ENCODE results near the gene PRKAG2. TPM values are rescaled to one million over a fixed set of nuclear protein-coding genes. Genes with fewer than 3 reads are reported as not detected.

PRKAG2 gene
- total and polyA plus RNA-seq, 5 experiments from 2014 or later = 29.5 to 63.5 (median 34.1) TPM

DNA sequence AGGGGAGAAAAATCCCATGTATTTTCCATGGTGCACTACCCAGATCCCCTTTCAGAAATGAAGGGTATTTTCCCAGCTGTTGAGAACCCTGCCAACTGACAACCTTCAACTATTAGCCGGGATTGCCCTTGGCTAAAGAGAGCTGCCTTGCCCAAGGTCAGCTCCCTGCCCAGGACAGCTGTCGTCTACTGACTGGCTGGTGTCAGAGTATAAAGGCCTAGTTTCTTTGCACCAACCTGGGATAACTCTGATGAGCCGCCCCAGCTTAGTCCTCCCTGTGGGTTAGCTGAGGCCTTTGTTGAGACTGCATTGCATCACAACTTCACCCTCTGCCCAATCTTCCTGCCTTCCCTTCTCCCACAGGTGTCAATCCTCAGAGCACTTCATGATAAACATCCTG is 210.0 kb downstream of the PRKAG2 start:
- H3K27ac Mint-ChIP-seq = peak overlapping the region in 1 of 10 donors; percentile 78
- H3K9me3 Mint-ChIP-seq = peaks cover 0 to 20% (median 1%) of the 10 kb centered on the region in 9 donors
- H3K4me3 Mint-ChIP-seq = no peak overlapping the region
- H3K27me3 Mint-ChIP-seq = no peaks in the 10 kb centered on the region
- ATAC-seq (no peak), DNase-seq (no peak)
- POLR2A ChIA-PET = no interaction called here
- H3K36me3 Mint-ChIP-seq = peaks cover 27 to 45% (median 32%) of the 10 kb centered on the region in 3 donors
- H3K4me1 Mint-ChIP-seq = peaks cover 6 to 17% (median 9%) of the 10 kb centered on the region in 4 donors

DNA sequence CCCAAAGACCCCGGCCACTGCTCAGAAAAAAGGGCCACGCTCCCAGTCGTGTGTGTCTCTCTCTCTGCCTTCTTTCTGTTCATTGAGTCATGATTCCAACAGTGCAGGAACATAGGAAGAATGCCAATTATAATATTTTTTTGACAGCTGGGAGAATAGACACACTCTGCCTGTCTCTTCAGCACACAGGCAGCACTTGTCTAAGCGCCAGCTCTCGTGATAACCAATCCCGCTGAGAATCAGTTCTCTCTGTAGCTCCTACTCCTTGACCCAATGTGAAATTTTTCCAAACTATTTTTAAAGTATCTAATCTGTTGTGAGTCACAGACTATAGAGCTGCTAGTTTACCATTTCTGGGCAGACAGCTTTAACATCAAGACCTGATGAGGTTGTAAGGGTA is 211.5 kb downstream of the PRKAG2 start:
- Mint-ChIP-seq H3K27ac (no peak overlapping the region), H3K27me3 (no peaks in the 10 kb centered on the region), H3K4me1 (peaks cover 5 to 15% (median 9%) of the 10 kb centered on the region in 4 donors), H3K4me3 (no peak overlapping the region), H3K36me3 (peaks cover 27 to 36% (median 28%) of the 10 kb centered on the region in 3 donors), H3K9me3 (peaks cover 0 to 17% (median 1%) of the 10 kb centered on the region in 9 donors)
- DNase-seq (no peak), ATAC-seq (no peak)
- POLR2A ChIA-PET = interaction anchor here (0.7 kb wide), 1 partner anchor 77 kb away, joined by 4 read pairs; no protein-coding TSS in a partner anchor

DNA sequence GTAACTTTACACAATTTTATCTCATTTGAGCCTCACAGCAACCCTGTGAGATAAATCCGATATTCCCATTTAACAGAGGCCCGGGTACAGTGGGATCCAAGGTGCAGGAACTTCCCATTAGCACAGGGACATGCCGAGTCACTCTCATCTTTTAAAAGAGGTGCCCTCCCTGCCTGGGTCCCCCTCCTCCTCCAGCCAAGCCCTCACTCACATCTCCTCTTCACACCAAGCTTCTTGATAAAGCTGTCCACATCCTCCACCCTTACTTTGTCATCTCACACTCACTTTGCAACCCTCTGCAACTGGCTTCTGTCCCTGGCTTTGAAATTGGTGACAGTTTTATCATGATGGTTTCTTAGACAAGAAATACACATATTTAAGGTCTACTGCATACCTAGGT is 212.6 kb downstream of the PRKAG2 start:
- Mint-ChIP-seq H3K27me3 (no peaks in the 10 kb centered on the region), H3K9me3 (peaks cover 0 to 10% (median 0%) of the 10 kb centered on the region in 9 donors), H3K4me1 (peaks cover 0 to 11% (median 6%) of the 10 kb centered on the region in 4 donors), H3K27ac (peak overlapping the region in 2 of 10 donors; percentile 50), H3K4me3 (no peak overlapping the region), H3K36me3 (peaks cover 23 to 29% (median 25%) of the 10 kb centered on the region in 3 donors)
- POLR2A ChIA-PET = no interaction called here
- ATAC-seq (no peak), DNase-seq (no peak)

DNA sequence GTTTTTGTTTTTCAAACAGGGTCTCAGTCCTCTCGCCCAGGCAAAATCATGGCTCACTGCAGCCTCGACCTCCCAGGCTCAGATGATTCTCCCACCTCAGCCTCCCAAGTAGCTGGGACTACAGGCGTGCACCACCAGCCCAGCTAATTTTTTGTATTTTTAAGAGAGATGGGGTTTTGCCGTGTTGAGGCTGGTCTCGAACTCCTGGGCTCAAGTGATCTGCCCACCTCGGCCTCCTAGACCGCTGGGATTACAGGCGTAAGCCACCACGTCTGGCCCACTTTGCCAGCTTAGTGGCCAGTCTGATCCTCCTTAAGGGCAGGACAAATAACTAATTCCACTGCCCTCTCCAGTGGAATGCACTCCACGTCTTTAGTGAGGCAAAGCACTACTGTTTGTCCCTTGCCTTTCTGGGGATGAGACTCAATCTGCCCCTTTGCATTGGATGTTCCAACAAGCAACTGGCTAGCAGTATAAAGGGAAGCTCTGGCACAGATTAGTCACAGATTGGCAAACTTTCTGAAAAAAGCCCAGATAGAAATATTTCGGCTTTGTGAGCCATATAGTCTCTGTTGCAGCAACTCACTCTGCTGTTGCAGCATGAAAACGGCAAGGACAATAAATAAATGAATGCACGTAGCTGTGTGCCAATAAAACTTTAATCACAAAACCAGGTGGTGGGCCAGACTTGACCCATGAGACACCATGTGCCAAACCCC is 213.4 kb downstream of the PRKAG2 start:
- Mint-ChIP-seq H3K27ac (peak overlapping the region in 1 of 10 donors; percentile 37), H3K36me3 (peaks cover 16 to 22% (median 18%) of the 10 kb centered on the region in 3 donors), H3K4me3 (no peak overlapping the region), H3K9me3 (peaks cover 0 to 10% (median 0%) of the 10 kb centered on the region in 9 donors), H3K27me3 (no peaks in the 10 kb centered on the region), H3K4me1 (peaks cover 0 to 11% (median 5%) of the 10 kb centered on the region in 4 donors)
- no peak for ATAC-seq
- no peak for DNase-seq
- POLR2A ChIA-PET = no interaction called here

DNA sequence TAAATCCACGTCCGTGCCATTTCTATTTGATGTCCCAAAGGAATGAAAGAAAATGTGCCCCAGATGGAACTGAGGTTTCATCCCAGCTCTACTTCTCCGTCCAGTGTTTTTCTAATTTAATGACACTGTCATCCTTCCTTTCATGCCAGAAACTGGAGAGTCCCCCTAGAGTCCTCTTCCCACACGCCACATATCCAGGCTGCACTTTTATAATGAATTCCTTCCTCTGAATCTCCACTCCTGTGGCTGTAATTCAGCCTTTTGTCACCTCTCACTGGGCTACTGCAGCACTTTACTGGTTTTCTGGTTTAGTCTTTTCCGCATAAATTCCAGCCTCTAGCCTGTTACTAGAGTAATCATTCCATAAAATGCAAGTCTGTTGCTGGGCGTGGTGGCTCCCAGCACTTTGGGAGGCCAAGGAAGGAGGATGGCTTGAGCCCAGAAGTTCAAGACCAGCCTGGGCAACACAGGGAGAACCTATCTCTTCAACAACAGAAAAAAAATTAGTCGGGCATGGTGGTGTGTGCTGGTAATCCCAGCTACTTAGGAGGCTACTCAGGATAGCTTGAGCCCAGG is 214.6 kb downstream of the PRKAG2 start:
- POLR2A ChIA-PET = no interaction called here
- no peaks in the 10 kb centered on the region for H3K27me3 Mint-ChIP-seq
- no peak overlapping the region for H3K4me3 Mint-ChIP-seq
- peaks cover 0 to 6% (median 4%) of the 10 kb centered on the region in 4 donors for H3K4me1 Mint-ChIP-seq
- DNase-seq = no peak
- peaks cover 0 to 5% (median 0%) of the 10 kb centered on the region in 9 donors for H3K9me3 Mint-ChIP-seq
- H3K36me3 Mint-ChIP-seq = peaks cover 5 to 12% (median 7%) of the 10 kb centered on the region in 3 donors
- peak overlapping the region in 1 of 10 donors; percentile 16 for H3K27ac Mint-ChIP-seq
- no peak for ATAC-seq

DNA sequence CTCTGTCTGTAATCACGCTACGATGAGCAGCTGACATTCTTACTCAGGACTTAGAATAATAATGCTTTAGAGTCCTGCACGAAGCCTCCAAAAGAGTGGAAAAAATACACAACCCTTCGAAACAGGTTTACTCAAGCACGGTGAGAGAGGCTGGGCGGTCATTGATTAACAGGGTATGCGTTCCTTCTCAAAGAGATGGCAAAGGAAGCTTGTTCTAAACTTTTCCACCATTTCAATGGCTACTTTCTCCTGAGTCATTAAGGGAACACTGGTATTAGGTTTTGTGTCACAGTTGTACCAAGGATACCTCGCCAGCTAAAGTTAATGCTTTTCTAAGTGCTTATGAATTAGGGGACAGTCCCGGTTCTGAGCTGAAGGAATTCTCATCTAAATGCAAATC is 215.3 kb downstream of the PRKAG2 start:
- DNase-seq (no peak), ATAC-seq (no peak)
- Mint-ChIP-seq H3K4me1 (peaks cover 0 to 4% (median 2%) of the 10 kb centered on the region in 4 donors), H3K27ac (no peak overlapping the region), H3K4me3 (no peak overlapping the region), H3K9me3 (no peaks in the 10 kb centered on the region), H3K27me3 (no peaks in the 10 kb centered on the region), H3K36me3 (peaks cover 0 to 8% (median 0%) of the 10 kb centered on the region in 3 donors)
- POLR2A ChIA-PET = no interaction called here

DNA sequence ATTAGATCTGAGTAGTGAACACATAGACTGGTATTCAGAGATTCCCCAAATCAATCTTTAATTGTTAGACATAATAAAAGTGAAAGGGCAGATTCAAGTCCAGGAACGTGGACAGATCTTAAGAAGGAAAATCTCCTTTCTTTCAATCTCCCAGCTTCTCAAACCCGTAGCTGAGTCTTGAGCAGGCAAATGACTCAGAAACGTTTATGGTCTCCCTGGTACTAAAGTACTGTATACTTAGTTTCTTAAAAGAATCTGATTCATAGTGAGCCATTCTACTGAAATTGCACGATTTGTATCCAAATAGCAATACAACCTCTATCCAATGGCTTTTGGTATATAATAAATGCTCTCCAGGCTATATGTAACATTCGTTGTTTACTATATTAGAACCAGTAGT is 216.8 kb downstream of the PRKAG2 start:
- Mint-ChIP-seq H3K4me1 (peaks cover 0 to 4% (median 2%) of the 10 kb centered on the region in 4 donors), H3K27ac (no peak overlapping the region), H3K4me3 (no peak overlapping the region), H3K36me3 (peaks cover 0 to 10% (median 1%) of the 10 kb centered on the region in 3 donors), H3K9me3 (no peaks in the 10 kb centered on the region), H3K27me3 (no peaks in the 10 kb centered on the region)
- no peak for ATAC-seq
- POLR2A ChIA-PET = no interaction called here
- no peak for DNase-seq

DNA sequence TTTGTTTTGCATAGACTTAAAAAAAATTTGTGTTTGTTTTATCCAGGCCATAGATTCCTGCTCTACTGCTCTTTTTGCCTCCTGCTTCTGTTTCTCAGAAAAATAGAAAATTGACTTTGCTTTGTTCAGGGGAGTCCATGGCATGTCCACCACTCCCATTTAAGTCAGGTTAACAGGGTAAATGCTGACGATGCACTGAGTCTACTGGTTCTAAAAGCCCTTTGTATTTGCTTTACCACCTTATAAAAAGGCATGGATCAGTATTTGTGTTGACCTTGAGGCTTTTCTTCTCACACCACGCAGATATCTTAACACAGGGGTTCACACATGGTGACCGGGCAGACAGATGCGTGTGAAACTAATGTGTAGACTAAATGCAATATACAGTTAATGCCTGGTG is 217.7 kb downstream of the PRKAG2 start:
- Mint-ChIP-seq H3K27me3 (no peaks in the 10 kb centered on the region), H3K4me3 (no peak overlapping the region), H3K36me3 (peaks cover 0 to 10% (median 4%) of the 10 kb centered on the region in 3 donors), H3K27ac (no peak overlapping the region), H3K4me1 (peaks cover 0 to under 1% (median under 1%) of the 10 kb centered on the region in 4 donors), H3K9me3 (no peaks in the 10 kb centered on the region)
- no peak for DNase-seq
- POLR2A ChIA-PET = no interaction called here
- no peak for ATAC-seq

DNA sequence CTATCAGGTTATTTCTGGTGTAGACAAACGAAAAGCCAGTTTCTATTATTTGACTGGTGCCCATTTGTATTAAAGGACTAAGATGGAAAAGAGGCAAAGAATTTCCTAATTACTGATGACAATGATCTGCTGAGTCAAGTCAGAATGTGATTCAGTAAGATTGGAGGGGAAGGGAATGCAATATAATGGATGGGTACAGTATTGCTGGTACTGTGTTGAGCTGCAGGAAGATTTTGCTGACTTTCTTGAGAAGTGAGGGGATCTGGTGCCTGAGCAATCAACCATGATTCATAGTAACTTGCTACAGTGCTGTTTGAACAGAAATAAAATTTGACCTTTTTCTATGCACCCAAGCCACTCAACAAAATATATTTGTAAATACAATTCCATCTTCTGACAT is 218.1 kb downstream of the PRKAG2 start:
- no peak overlapping the region for H3K27ac Mint-ChIP-seq

DNA sequence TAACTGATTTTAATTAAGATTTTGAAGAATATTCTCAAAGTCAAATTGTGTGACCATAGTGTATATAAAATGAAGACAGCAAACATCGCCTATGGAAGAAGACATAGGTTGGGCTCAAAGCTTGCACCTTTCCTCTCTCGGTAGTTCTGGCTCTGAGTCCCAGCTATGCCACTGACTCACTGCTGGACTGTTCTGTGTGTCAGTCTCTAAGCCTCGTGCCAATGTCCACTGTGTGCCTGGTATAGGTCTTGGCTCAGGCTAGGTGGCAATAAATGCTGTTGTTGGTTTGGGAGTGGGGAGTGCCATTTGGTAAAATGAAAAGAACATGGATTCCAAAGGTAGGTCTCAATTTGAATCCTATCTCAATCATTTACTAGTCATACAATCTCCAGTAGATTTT is 219.7 kb downstream of the PRKAG2 start:
- no peak overlapping the region for H3K4me3 Mint-ChIP-seq
- DNase-seq = no peak
- H3K36me3 Mint-ChIP-seq = peaks cover 0 to 7% (median 4%) of the 10 kb centered on the region in 3 donors
- H3K27me3 Mint-ChIP-seq = no peaks in the 10 kb centered on the region
- POLR2A ChIA-PET = no interaction called here
- no peak for ATAC-seq
- no peaks in the 10 kb centered on the region for H3K4me1 Mint-ChIP-seq
- H3K9me3 Mint-ChIP-seq = no peaks in the 10 kb centered on the region
- H3K27ac Mint-ChIP-seq = peak overlapping the region in 1 of 10 donors; percentile 57

More for the DNA sequence above, 218.1 kb downstream of the PRKAG2 start:
- no peaks in the 10 kb centered on the region for H3K4me1 Mint-ChIP-seq
- peaks cover 0 to 10% (median 4%) of the 10 kb centered on the region in 3 donors for H3K36me3 Mint-ChIP-seq
- no peak overlapping the region for H3K4me3 Mint-ChIP-seq
- DNase-seq (no peak), ATAC-seq (no peak)
- no peaks in the 10 kb centered on the region for H3K27me3 Mint-ChIP-seq
- POLR2A ChIA-PET = no interaction called here
- no peaks in the 10 kb centered on the region for H3K9me3 Mint-ChIP-seq

DNA sequence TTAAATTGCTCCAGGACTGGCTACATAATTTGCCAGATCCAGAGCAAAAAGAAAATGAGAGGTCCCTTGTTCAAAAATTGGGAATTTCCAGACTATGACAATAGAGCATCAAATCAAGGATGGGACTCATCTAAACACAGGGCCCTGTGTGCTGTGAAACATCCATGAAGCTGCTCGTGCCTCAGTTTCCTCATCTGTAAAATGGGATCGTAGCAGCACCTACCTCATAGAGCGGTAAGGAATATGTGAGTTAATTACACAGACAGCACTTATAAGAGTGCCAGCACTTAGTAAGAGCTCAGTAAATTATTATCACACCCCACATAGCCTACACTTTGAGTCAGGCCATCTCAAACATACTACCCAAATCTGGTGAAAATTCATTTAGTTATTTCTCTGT is 221.4 kb downstream of the PRKAG2 start:
- no peaks in the 10 kb centered on the region for H3K27me3 Mint-ChIP-seq
- H3K4me3 Mint-ChIP-seq = no peak overlapping the region

DNA sequence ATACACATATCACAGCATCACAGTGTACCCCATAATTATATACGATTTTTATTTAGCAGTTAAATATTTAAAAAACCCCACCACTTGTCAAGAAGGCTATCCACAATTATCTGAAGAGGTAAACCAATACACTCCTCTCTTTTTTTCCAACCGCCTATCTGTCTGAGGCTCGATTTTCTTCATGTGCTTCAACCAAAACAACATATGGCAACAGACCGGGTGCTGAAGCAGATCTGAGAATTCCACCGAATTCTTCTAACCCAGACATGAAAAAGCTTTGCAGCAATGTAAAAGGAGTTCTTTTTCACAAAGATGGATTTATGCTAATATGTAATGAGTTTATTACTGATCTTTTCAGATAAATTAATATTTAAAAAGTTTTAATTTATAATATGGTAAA is 224.8 kb downstream of the PRKAG2 start:
- peaks cover 0 to 8% (median 0%) of the 10 kb centered on the region in 4 donors for H3K4me1 Mint-ChIP-seq
- no peaks in the 10 kb centered on the region for H3K27me3 Mint-ChIP-seq
- peaks cover 6 to 15% (median 8%) of the 10 kb centered on the region in 3 donors for H3K36me3 Mint-ChIP-seq
- POLR2A ChIA-PET = no interaction called here
- DNase-seq = no peak
- no peaks in the 10 kb centered on the region for H3K9me3 Mint-ChIP-seq
- ATAC-seq = no peak
- H3K4me3 Mint-ChIP-seq = no peak overlapping the region
- no peak overlapping the region for H3K27ac Mint-ChIP-seq

More for the DNA sequence above, 221.4 kb downstream of the PRKAG2 start:
- Mint-ChIP-seq H3K4me1 (peaks cover 0 to 2% (median 0%) of the 10 kb centered on the region in 4 donors), H3K9me3 (no peaks in the 10 kb centered on the region), H3K36me3 (peaks cover 0 to 6% (median 4%) of the 10 kb centered on the region in 3 donors), H3K27ac (peak overlapping the region in 1 of 10 donors; percentile 18)
- no peak for ATAC-seq
- DNase-seq = no peak
- POLR2A ChIA-PET = no interaction called here

DNA sequence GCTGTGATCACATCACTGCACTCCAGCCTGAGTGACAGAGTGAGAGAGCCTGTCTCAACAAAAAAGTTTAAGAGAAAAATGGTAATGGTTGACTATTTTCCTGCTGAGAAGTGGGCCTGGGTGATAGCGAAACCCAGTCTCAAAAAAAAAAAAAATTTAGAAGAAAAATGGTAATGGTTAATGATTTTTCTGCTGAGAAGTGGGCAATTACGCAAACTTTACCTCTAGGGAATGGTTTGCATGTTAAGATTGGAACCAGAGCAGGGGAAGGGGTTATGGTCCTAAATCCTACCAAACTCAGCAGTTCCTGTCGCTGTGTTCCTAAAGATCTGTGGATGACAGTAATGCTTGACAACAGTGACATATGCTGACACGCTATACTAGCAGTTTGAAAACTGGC is 226.8 kb downstream of the PRKAG2 start:
- ATAC-seq (no peak), DNase-seq (no peak)
- Mint-ChIP-seq H3K36me3 (peaks cover 13 to 17% (median 16%) of the 10 kb centered on the region in 3 donors), H3K27me3 (no peaks in the 10 kb centered on the region), H3K27ac (no peak overlapping the region), H3K9me3 (no peaks in the 10 kb centered on the region), H3K4me1 (peaks cover 0 to 8% (median 0%) of the 10 kb centered on the region in 4 donors), H3K4me3 (no peak overlapping the region)
- POLR2A ChIA-PET = no interaction called here
